ENCODE results near the gene EEF1A2. TPM values are rescaled to one million over a fixed set of nuclear protein-coding genes. Genes with fewer than 3 reads are reported as not detected.
A peak's percentile ranks its signal among the peaks of the same experiment; 100 is the strongest.

EEF1A2 gene
- total and polyA plus RNA-seq, 4 experiments from 2014 or later, result 0.36 to 0.81 TPM; not detected in 2

GRCh38 chr20:63447320-63447719 lies 51.6 kb downstream of the EEF1A2 start:
- H3K27ac Mint-ChIP-seq, result peak overlapping the region in 1 of 7 donors; percentile 58
- H3K4me1 ChIP-seq (ENCODE audit: insufficient read depth, low read length), result peaks cover 2% of the 10 kb centered on the region
- CTCF ChIA-PET (ENCODE audit: partially characterized antibody), result no interaction called here

GRCh38 chr20:63446216-63447024 lies 52.5 kb downstream of the EEF1A2 start:
- peaks cover 11% of the 10 kb centered on the region for H3K4me1 ChIP-seq (ENCODE audit: insufficient read depth, low read length)
- Mint-ChIP-seq H3K27me3 (peaks cover 3 to 10% of the 10 kb centered on the region in 2 donors), H3K4me3 (no peak overlapping the region), H3K27ac (peak overlapping the region in 1 of 7 donors; percentile 23), H3K36me3 (no peaks in the 10 kb centered on the region), H3K4me1 (peaks cover 4 to 14% (median 10%) of the 10 kb centered on the region in 4 donors), H3K9me3 (peaks cover 0 to 3% (median 0%) of the 10 kb centered on the region in 8 donors)
- ChIA-PET CTCF (ENCODE audit: partially characterized antibody) (no interaction called here), POLR2A (ENCODE audit: partially characterized antibody) (no interaction called here)
- H3K9me3 ChIP-seq (ENCODE audit: control insufficient read depth in 1 of 2, low read length in 2 of 2), result no peaks in the 10 kb centered on the region
- DNase-seq, result no peak
- no peak overlapping the region for H3K4me3 ChIP-seq (ENCODE audit: low read length in 2 of 2)
- no peak overlapping the region for H3K27ac ChIP-seq (ENCODE audit: low read depth, low read length)
- H3K27me3 ChIP-seq (ENCODE audit: insufficient read depth, low read length), result no peaks in the 10 kb centered on the region
- H3K36me3 ChIP-seq (ENCODE audit: insufficient read depth, low read length), result no peaks in the 10 kb centered on the region
- intact Hi-C loops (cut with micrococcal nuclease), result no loop called here

More at GRCh38 chr20:63447320-63447719, 51.6 kb downstream of the EEF1A2 start:
- H3K27me3 ChIP-seq (ENCODE audit: insufficient read depth, low read length), result no peaks in the 10 kb centered on the region
- Mint-ChIP-seq H3K4me1 (peaks cover under 1 to 10% (median 1%) of the 10 kb centered on the region in 4 donors), H3K36me3 (no peaks in the 10 kb centered on the region), H3K27me3 (peaks cover 3 to 13% of the 10 kb centered on the region in 2 donors), H3K9me3 (peaks cover 0 to 3% (median 0%) of the 10 kb centered on the region in 8 donors), H3K4me3 (no peak overlapping the region)
- H3K9me3 ChIP-seq (ENCODE audit: control insufficient read depth in 1 of 2, low read length in 2 of 2), result no peaks in the 10 kb centered on the region
- no peak overlapping the region for H3K27ac ChIP-seq (ENCODE audit: low read depth, low read length)
- DNase-seq, result no peak
- H3K36me3 ChIP-seq (ENCODE audit: insufficient read depth, low read length), result no peaks in the 10 kb centered on the region
- intact Hi-C loops (cut with micrococcal nuclease), result no loop called here
- H3K4me3 ChIP-seq (ENCODE audit: low read length in 2 of 2), result no peak overlapping the region
- POLR2A ChIA-PET (ENCODE audit: partially characterized antibody), result no interaction called here

GRCh38 chr20:63445075-63445734 lies 53.7 kb downstream of the EEF1A2 start:
- H3K4me3 ChIP-seq (ENCODE audit: low read length in 2 of 2), result no peak overlapping the region
- H3K27ac ChIP-seq (ENCODE audit: low read depth, low read length), result no peak overlapping the region
- peaks cover 8 to 18% (median 15%) of the 10 kb centered on the region in 4 donors for H3K4me1 Mint-ChIP-seq
- no peaks in the 10 kb centered on the region for H3K36me3 ChIP-seq (ENCODE audit: insufficient read depth, low read length)
- H3K4me3 Mint-ChIP-seq, result no peak overlapping the region
- H3K27me3 ChIP-seq (ENCODE audit: insufficient read depth, low read length), result no peaks in the 10 kb centered on the region
- ChIA-PET POLR2A (ENCODE audit: partially characterized antibody) (no interaction called here), CTCF (ENCODE audit: partially characterized antibody) (no interaction called here)
- peaks cover 2 to 12% of the 10 kb centered on the region in 2 donors for H3K27me3 Mint-ChIP-seq
- no peak for DNase-seq
- peak overlapping the region in 1 of 7 donors; percentile 63 for H3K27ac Mint-ChIP-seq
- H3K9me3 ChIP-seq (ENCODE audit: control insufficient read depth in 1 of 2, low read length in 2 of 2), result no peaks in the 10 kb centered on the region
- H3K9me3 Mint-ChIP-seq, result peaks cover 0 to 3% (median 0%) of the 10 kb centered on the region in 8 donors
- H3K4me1 ChIP-seq (ENCODE audit: insufficient read depth, low read length), result peaks cover 16% of the 10 kb centered on the region
- H3K36me3 Mint-ChIP-seq, result no peaks in the 10 kb centered on the region
- intact Hi-C loops (cut with micrococcal nuclease), result no loop called here

- Mint-ChIP-seq H3K27ac (no peak overlapping the region), H3K9me3 (peaks cover 0 to 3% (median 0%) of the 10 kb centered on the region in 8 donors), H3K4me1 (peaks cover 8 to 18% (median 15%) of the 10 kb centered on the region in 4 donors), H3K4me3 (no peak overlapping the region), H3K36me3 (no peaks in the 10 kb centered on the region), H3K27me3 (peaks cover 2 to 12% of the 10 kb centered on the region in 2 donors)
- no peaks in the 10 kb centered on the region for H3K36me3 ChIP-seq (ENCODE audit: insufficient read depth, low read length)
- H3K27me3 ChIP-seq (ENCODE audit: insufficient read depth, low read length), result no peaks in the 10 kb centered on the region
- H3K4me3 ChIP-seq (ENCODE audit: low read length in 2 of 2), result no peak overlapping the region
- H3K9me3 ChIP-seq (ENCODE audit: control insufficient read depth in 1 of 2, low read length in 2 of 2), result no peaks in the 10 kb centered on the region
- CTCF ChIA-PET (ENCODE audit: partially characterized antibody), result no interaction called here
- no peak overlapping the region for H3K27ac ChIP-seq (ENCODE audit: low read depth, low read length)
- H3K4me1 ChIP-seq (ENCODE audit: insufficient read depth, low read length), result peaks cover 16% of the 10 kb centered on the region
- POLR2A ChIA-PET (ENCODE audit: partially characterized antibody), result no interaction called here
- DNase-seq, result no peak
- intact Hi-C loops (cut with micrococcal nuclease), result loop anchor here (5.0 kb wide), 1 partner anchor 528 kb away; no protein-coding TSS in a partner anchor
Observed at GRCh38 chr20:63444548-63444947, 54.3 kb downstream of the EEF1A2 start.

GRCh38 chr20:63443606-63444395 lies 55.1 kb downstream of the EEF1A2 start:
- Mint-ChIP-seq H3K36me3 (no peaks in the 10 kb centered on the region), H3K27ac (no peak overlapping the region), H3K4me3 (no peak overlapping the region), H3K27me3 (peaks cover 2 to 12% of the 10 kb centered on the region in 2 donors), H3K9me3 (peaks cover 0 to 3% (median 0%) of the 10 kb centered on the region in 8 donors), H3K4me1 (peaks cover 8 to 18% (median 15%) of the 10 kb centered on the region in 4 donors)
- Histone ChIP-seq H3K27me3 (ENCODE audit: insufficient read depth, low read length) (no peaks in the 10 kb centered on the region), H3K9me3 (ENCODE audit: control insufficient read depth in 1 of 2, low read length in 2 of 2) (no peaks in the 10 kb centered on the region), H3K4me1 (ENCODE audit: insufficient read depth, low read length) (peaks cover 16% of the 10 kb centered on the region), H3K4me3 (ENCODE audit: low read length in 2 of 2) (no peak overlapping the region), H3K36me3 (ENCODE audit: insufficient read depth, low read length) (no peaks in the 10 kb centered on the region), H3K27ac (ENCODE audit: low read depth, low read length) (no peak overlapping the region)
- DNase-seq, result no peak
- CTCF ChIA-PET (ENCODE audit: partially characterized antibody), result no interaction called here
- POLR2A ChIA-PET (ENCODE audit: partially characterized antibody), result no interaction called here
- intact Hi-C loops (cut with micrococcal nuclease), result loop anchor here (5.0 kb wide), 1 partner anchor 528 kb away; no protein-coding TSS in a partner anchor

- Mint-ChIP-seq H3K4me1 (peaks cover 8 to 17% (median 15%) of the 10 kb centered on the region in 4 donors), H3K4me3 (peak overlapping the region in 2 of 8 donors; percentile 13 to 57), H3K9me3 (peaks cover 0 to 3% (median 0%) of the 10 kb centered on the region in 8 donors), H3K36me3 (no peaks in the 10 kb centered on the region), H3K27me3 (peaks cover 0 to 5% of the 10 kb centered on the region in 2 donors), H3K27ac (peak overlapping the region in 1 of 7 donors; percentile 62)
- Histone ChIP-seq H3K36me3 (ENCODE audit: insufficient read depth, low read length) (no peaks in the 10 kb centered on the region), H3K4me3 (ENCODE audit: low read length in 2 of 2) (no peak overlapping the region), H3K27ac (ENCODE audit: low read depth, low read length) (no peak overlapping the region), H3K27me3 (ENCODE audit: insufficient read depth, low read length) (no peaks in the 10 kb centered on the region), H3K9me3 (ENCODE audit: control insufficient read depth in 1 of 2, low read length in 2 of 2) (no peaks in the 10 kb centered on the region), H3K4me1 (ENCODE audit: insufficient read depth, low read length) (peaks cover 16% of the 10 kb centered on the region)
- POLR2A ChIA-PET (ENCODE audit: partially characterized antibody), result no interaction called here
- intact Hi-C loops (cut with micrococcal nuclease), result loop anchor here (5.0 kb wide), 1 partner anchor 530 kb away; no protein-coding TSS in a partner anchor
- peak; percentile 46 to 68 (median 51) for DNase-seq
- CTCF ChIA-PET (ENCODE audit: partially characterized antibody), result interaction anchor here (0.6 to 1.1 kb wide), 2 partner anchors 13 to 22 kb away, joined by 3 read pairs; no protein-coding TSS in a partner anchor
Observed at GRCh38 chr20:63442100-63442493, 56.8 kb downstream of the EEF1A2 start.

Data from CD4-positive, alpha-beta memory T cell (primary cell).